Measurements from ENCODE around the gene ARSA.
"Not testable (repeated sequence)": the region's sequence is repeated elsewhere in the genome, so short reads cannot be mapped to it uniquely, and the experiment has no call there.

The ARSA gene

DNA sequence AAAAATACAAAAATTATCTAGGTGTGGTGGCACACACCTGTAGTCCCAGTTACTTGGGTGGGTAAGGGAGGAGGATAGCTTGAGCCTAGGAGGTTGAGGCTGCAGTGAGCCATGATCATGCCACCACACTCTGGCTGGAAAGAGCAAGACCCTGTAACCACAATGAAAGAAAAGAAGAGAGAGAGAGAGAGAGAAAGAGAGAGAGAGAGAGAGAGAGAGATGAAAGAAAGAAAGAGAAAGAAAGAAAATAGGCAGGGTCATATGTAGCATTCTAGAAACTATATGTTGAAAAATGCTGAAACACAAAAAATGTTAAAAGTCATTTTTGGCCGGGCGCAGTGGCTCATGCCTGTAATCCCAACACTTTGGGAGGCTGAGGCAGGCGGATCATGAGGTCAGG, 13.7 kb downstream of the ARSA start:
- CTCF ChIA-PET: interaction anchor here (0.6 kb wide), 1 partner anchor 913 kb away, joined by 3 read pairs; no protein-coding TSS in a partner anchor
- not testable (repeated sequence) for H3K27ac ChIP-seq (ENCODE audit: extremely low read depth, low read depth, low read length); H3K9me3 ChIP-seq (ENCODE audit: control insufficient read depth, insufficient read depth, low read depth, low read length); H3K4me3 ChIP-seq (ENCODE audit: low read depth, low read length); H3K4me1 ChIP-seq (ENCODE audit: control insufficient read depth, insufficient read depth, low read length)
- TF ChIP-seq ZNF596 (tag by site-specific recombination; IDR thresholded peaks at IDR 0.05) (peak; percentile 93), ZSCAN23 (tag by site-specific recombination; IDR thresholded peaks at IDR 0.05) (0 out of 2 replicates have a peak, but pooled peaks have one; percentile 17), ZNF366 (tag by site-specific recombination; conservative IDR thresholded peaks at IDR 0.05) (peak; percentile 72)
- peaks cover 0 to 14% of the 10 kb centered on the region in 2 experiments; a peak in 1 of 3 replicates for H3K36me3 ChIP-seq (ENCODE audit: control insufficient read depth in 2 of 2, insufficient read depth in 1 of 2, low read length in 2 of 2)
- POLR2A ChIA-PET: interaction anchor here (2.1 kb wide), 1 partner anchor 13 kb away, joined by 6 read pairs; no protein-coding TSS in a partner anchor

- CTCF ChIA-PET: interaction anchor here (1.0 kb wide), 1 partner anchor 88 kb away, joined by 3 read pairs; the partner anchor contains the start of gene SCO2
- POLR2A ChIA-PET: interaction anchor here (0.6 to 2.1 kb wide), 3 partner anchors 12 to 117 kb away, joined by 4 to 6 read pairs (median 6); partner anchors contain the start of genes LMF2 and NCAPH2
- no peaks in the 10 kb centered on the region for H3K9me3 ChIP-seq (ENCODE audit: control insufficient read depth, insufficient read depth, low read depth, low read length)
- TF ChIP-seq SETDB1 (IDR thresholded peaks at IDR 0.05; ENCODE audit: insufficient read length, low read length) (no peak), SCRT2 (tag by site-specific recombination; IDR thresholded peaks at IDR 0.05) (peak; percentile 60), ZNF302 (tag by site-specific recombination; IDR thresholded peaks at IDR 0.05; ENCODE audit: low read depth) (no peak), ZNF521 (tag by site-specific recombination; IDR thresholded peaks at IDR 0.05) (no peak), ZNF776 (tag by site-specific recombination; IDR thresholded peaks at IDR 0.05; ENCODE audit: borderline replicate concordance) (no peak)
- TF ChIP-seq, protein P1, sequence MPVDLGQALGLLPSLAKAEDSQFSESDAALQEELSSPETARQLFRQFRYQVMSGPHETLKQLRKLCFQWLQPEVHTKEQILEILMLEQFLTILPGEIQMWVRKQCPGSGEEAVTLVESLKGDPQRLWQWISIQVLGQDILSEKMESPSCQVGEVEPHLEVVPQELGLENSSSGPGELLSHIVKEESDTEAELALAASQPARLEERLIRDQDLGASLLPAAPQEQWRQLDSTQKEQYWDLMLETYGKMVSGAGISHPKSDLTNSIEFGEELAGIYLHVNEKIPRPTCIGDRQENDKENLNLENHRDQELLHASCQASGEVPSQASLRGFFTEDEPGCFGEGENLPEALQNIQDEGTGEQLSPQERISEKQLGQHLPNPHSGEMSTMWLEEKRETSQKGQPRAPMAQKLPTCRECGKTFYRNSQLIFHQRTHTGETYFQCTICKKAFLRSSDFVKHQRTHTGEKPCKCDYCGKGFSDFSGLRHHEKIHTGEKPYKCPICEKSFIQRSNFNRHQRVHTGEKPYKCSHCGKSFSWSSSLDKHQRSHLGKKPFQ (tag by site-specific recombination; IDR thresholded peaks at IDR 0.05): no peak
- peaks cover 4% of the 10 kb centered on the region; the same call in 1 of the 2 replicates for H3K4me1 ChIP-seq (ENCODE audit: control insufficient read depth, insufficient read depth, low read length)
- H3K4me3 ChIP-seq (ENCODE audit: low read depth, low read length): no peak overlapping the region
- peaks cover 0 to 19% of the 10 kb centered on the region in 2 experiments; a peak in 1 of 3 replicates for H3K36me3 ChIP-seq (ENCODE audit: control insufficient read depth in 2 of 2, insufficient read depth in 1 of 2, low read length in 2 of 2)
- H3K27ac ChIP-seq (ENCODE audit: extremely low read depth, low read depth, low read length): no peak overlapping the region
These were observed 14.5 kb downstream of the ARSA start for GRCh38 chr22:50613291-50613981.

DNA sequence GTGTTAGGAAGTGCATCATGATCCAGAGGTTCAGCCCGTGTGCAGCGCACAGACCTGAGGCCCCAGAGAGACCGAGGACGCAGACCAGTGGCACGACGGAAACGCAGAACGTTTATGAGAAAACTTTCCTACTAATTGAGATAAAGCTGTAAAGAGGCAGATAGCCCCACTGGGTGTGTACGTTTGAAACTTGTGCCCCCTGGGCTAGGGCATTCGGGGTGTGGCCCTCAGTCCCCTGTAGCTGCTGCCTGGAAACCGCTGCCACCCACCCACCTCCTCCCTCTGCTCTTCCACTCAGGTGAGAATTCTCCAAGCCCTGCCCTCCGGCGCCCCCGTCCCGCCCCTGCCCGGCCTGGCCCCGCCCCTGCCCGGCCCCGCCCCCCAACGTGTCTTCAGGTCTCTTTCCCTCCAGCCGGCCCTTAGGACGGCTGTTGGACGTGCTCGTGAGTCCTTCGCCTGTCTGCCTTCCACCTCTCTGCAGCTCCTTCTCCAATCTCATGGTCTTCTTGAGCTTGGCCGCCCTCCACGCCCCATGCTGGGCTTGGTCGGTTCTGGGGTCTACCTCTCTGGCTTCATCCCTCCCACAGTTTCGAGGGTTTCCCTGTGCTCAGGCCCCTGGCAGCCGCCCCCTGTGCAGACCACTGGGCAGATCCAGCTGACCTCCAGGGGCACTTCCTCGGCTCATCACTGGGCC, 15.3 kb downstream of the ARSA start:
- CTCF ChIA-PET: interaction anchor here (0.7 to 1.0 kb wide), 3 partner anchors 9 to 87 kb away, joined by 3 read pairs; partner anchors contain the start of gene SCO2
- TF ChIP-seq ZNF404 (tag by site-specific recombination; IDR thresholded peaks at IDR 0.05) (no peak), PATZ1 (tag by site-specific recombination; IDR thresholded peaks at IDR 0.05) (0 out of 2 replicates have a peak, but pooled peaks have one; percentile 29), YY2 (tag by site-specific recombination; IDR thresholded peaks at IDR 0.05) (no peak), MYNN (tag by site-specific recombination; IDR thresholded peaks at IDR 0.05; ENCODE audit: borderline replicate concordance) (no peak), ZBTB26 (tag by site-specific recombination; optimal IDR thresholded peaks at IDR 0.05) (no peak), ZNF777 (tag by site-specific recombination; IDR thresholded peaks at IDR 0.05; ENCODE audit: borderline replicate concordance) (no peak), ZNF2 (tag by site-specific recombination; IDR thresholded peaks at IDR 0.05) (no peak), ZFP3 (tag by site-specific recombination; IDR thresholded peaks at IDR 0.05; ENCODE audit: low read depth) (no peak), ZNF266 (tag by site-specific recombination; IDR thresholded peaks at IDR 0.05; ENCODE audit: low read depth) (no peak), SETDB1 (IDR thresholded peaks at IDR 0.05; ENCODE audit: insufficient read length, low read length) (no peak), SP2 (tag by site-specific recombination; IDR thresholded peaks at IDR 0.05) (0 out of 2 replicates have a peak, but pooled peaks have one; percentile 28), KLF7 (tag by site-specific recombination; IDR thresholded peaks at IDR 0.05; ENCODE audit: borderline replicate concordance) (no peak)
- TF ChIP-seq, protein P2, sequence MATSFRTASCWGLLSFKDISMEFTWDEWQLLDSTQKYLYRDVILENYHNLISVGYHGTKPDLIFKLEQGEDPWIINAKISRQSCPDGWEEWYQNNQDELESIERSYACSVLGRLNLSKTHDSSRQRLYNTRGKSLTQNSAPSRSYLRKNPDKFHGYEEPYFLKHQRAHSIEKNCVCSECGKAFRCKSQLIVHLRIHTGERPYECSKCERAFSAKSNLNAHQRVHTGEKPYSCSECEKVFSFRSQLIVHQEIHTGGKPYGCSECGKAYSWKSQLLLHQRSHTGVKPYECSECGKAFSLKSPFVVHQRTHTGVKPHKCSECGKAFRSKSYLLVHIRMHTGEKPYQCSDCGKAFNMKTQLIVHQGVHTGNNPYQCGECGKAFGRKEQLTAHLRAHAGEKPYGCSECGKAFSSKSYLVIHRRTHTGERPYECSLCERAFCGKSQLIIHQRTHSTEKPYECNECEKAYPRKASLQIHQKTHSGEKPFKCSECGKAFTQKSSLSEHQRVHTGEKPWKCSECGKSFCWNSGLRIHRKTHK (tag by site-specific recombination; IDR thresholded peaks at IDR 0.05): no peak

More for the DNA sequence above, 15.3 kb downstream of the ARSA start:
- peaks cover 4% of the 10 kb centered on the region; the same call in 1 of the 2 replicates for H3K4me1 ChIP-seq (ENCODE audit: control insufficient read depth, insufficient read depth, low read length)
- H3K9me3 ChIP-seq (ENCODE audit: control insufficient read depth, insufficient read depth, low read depth, low read length): no peaks in the 10 kb centered on the region
- no peak overlapping the region for H3K27ac ChIP-seq (ENCODE audit: extremely low read depth, low read depth, low read length)
- POLR2A ChIA-PET: interaction anchor here (0.6 to 2.1 kb wide), 3 partner anchors 11 to 116 kb away, joined by 4 to 6 read pairs (median 6); partner anchors contain the start of genes LMF2 and NCAPH2
- no peak overlapping the region for H3K4me3 ChIP-seq (ENCODE audit: low read depth, low read length)
- H3K36me3 ChIP-seq (ENCODE audit: control insufficient read depth in 2 of 2, insufficient read depth in 1 of 2, low read length in 2 of 2): peaks cover 0 to 23% of the 10 kb centered on the region in 2 experiments; a peak in 1 of 3 replicates
